22Rv1 (cell line): Measurements from ENCODE around the gene PCDH9.

Experiments used
- H3K27ac ChIP-seq: fragments of 450-650 bp; 2 replicates; pipeline ENCODE4 v1.5.1; 2017
- ZFX ChIP-seq: fragments of 450-650 bp; IDR thresholded peaks from 2 replicates; pipeline ENCODE4 v1.6.1; 2017; ENCODE audit warnings: antibody characterized with exemption, borderline replicate concordance
- TF ChIP-seq, protein P1 (sequence below): fragments of 450-650 bp; IDR thresholded peaks from 2 replicates; pipeline ENCODE4 v1.5.1; 2017; ENCODE audit warnings: mild to moderate bottlenecking

Gene PCDH9

DNA sequence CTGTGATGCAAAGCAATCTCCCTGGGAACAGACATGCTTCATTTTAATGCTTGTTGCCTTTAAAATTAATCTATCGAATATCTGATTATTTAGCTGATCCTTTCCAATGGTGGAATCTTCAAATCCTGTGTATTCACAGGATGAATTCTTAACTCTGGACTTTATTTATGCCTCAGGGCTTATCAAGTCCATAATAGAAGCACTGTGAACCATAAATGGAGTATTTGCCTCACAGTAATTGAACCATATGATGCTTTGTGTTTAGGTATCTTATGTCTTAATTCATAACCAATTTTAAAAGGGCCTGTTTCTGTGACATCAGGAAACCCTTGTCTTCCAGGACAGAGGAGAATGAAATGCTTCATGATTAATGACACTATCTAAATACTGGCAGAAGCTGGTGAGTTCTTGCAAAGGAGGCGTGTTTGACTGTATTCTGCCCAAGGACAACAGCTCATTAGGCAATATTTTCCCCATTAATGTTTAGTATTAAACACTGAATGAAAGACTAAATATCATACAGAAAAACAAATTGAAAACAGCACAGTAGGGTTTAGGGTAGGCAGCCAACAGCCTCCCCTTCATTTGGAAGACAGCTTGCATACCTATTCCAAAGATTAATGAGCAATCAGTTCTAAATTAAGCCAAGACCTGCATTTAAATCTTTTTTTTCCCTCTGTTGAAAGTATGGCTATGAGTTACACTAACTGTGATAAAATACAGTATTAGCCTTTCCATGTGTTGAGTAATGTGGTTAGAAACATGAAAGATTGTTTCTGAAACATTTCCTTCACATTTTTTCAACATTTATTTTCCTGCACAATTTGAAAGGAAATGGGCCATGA, 709.4 kb downstream of the PCDH9 start:
- H3K27ac ChIP-seq, result no peak overlapping the region
- TF ChIP-seq, protein P1, sequence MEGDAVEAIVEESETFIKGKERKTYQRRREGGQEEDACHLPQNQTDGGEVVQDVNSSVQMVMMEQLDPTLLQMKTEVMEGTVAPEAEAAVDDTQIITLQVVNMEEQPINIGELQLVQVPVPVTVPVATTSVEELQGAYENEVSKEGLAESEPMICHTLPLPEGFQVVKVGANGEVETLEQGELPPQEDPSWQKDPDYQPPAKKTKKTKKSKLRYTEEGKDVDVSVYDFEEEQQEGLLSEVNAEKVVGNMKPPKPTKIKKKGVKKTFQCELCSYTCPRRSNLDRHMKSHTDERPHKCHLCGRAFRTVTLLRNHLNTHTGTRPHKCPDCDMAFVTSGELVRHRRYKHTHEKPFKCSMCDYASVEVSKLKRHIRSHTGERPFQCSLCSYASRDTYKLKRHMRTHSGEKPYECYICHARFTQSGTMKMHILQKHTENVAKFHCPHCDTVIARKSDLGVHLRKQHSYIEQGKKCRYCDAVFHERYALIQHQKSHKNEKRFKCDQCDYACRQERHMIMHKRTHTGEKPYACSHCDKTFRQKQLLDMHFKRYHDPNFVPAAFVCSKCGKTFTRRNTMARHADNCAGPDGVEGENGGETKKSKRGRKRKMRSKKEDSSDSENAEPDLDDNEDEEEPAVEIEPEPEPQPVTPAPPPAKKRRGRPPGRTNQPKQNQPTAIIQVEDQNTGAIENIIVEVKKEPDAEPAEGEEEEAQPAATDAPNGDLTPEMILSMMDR, result no peak
- TF ChIP-seq ZFX, result no peak

DNA sequence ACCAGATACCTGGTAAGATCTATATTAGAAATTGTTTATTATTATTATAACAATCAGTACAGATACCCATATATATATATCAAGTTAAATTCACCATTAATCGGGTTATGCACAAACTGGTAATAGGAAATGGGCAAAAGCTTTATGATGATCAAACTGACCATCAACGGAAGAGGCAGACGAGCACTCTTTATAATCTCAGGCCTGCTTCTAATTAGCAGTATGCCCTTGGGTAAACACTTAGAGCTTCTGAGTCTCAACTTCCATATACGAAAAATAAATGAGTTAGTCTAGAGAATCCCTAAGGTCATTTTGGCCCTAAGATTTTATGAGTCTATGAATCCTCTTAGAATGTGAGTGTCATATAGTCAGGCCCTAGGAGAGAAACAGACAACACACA, 710.9 kb downstream of the PCDH9 start:
- H3K27ac ChIP-seq, result no peak overlapping the region
- TF ChIP-seq, protein P1, result no peak
- no peak for TF ChIP-seq ZFX

DNA sequence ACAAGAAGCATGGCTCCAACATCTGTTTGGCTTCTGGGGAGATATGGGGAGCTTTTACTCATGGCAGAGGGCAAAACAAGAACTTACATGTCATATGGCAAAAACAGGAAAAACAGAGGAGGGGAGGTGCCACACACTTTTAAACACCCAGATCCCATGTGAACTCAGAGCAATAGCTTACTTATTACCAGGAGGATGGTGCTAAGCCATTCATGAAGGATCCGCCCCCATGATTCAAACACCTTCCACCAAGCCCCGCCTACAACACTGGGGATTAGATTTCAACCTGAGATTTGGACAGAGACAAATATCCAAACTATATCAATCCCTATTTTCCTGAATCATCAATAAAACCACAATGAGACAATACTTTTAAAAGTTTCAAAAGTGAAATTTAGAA, 712.1 kb downstream of the PCDH9 start:
- no peak overlapping the region for H3K27ac ChIP-seq
- TF ChIP-seq, protein P1, result no peak
- no peak for TF ChIP-seq ZFX

DNA sequence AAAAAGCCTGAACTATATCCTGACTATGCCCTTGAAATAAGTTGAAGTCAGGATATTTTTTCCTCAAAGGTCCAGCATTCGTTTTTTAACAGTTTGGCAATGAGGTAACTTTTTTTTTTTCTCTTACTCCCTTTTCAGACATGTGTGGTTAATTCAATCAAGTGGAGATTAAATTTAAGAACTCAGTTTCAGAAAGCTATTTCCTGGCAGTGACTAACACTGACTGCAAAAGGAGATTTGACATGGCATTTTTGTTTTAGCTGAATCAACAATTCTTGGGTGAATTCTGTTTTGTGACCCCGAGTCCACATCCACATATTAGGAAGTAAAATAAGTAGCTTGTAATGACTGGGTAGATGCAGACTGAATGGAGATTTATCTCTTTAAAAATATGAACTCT, 716.4 kb downstream of the PCDH9 start:
- no peak for TF ChIP-seq ZFX
- H3K27ac ChIP-seq, result no peak overlapping the region

DNA sequence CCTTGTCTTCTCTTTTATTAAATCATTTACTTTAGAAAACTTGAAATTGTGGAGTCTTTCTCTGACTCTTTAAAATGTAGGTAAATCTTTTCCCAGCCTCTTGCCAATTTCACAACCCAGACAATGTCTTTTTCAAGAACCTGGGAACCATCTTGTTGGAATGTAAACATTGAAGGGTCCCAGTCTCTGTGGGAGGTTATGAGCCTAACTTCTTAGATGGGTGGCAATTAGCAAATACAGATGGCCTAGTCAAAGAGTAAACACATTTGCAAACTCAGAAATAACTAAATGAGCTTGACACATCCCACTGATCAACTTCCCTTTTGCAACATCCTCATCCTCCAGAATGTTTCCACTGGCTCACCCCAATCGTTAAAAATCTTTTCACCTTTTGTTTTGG, 721.0 kb downstream of the PCDH9 start:
- H3K27ac ChIP-seq, result no peak overlapping the region
- TF ChIP-seq, protein P1, result no peak
- no peak for TF ChIP-seq ZFX

DNA sequence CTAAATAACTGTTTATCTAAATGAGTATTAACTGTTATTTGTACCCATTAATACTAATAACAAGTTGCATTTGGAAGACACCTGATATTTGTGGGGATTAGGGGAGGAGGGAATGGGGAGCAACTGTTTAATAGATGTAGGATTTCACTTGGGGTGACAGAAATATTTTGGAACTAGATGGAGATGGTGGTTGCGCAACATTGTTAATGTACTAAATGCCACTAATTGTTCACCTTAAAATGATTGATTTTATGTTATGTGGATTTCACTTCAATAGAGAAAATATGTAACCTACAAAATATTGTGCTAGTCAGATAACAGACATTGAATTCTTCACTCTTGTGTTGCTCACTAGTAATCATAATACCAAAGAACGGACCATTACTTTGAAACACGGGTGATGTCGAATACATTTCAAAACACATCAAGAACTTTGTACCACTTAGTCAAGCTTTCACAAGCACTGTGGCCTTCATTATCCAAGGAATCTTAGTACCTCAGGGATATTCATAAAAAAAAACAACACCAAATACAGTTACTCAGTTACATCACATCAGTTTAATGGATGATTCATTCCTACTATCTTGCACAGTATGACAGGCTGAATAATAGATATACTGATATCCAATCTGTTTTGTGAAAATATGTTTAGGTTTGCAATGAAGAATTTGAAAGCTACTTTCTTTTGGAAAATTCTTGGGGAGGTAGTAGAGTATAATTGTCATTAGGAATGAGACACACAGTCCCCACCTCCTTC, 721.8 kb downstream of the PCDH9 start:
- H3K27ac ChIP-seq, result no peak overlapping the region
- no peak for TF ChIP-seq ZFX
- TF ChIP-seq, protein P1, result no peak

DNA sequence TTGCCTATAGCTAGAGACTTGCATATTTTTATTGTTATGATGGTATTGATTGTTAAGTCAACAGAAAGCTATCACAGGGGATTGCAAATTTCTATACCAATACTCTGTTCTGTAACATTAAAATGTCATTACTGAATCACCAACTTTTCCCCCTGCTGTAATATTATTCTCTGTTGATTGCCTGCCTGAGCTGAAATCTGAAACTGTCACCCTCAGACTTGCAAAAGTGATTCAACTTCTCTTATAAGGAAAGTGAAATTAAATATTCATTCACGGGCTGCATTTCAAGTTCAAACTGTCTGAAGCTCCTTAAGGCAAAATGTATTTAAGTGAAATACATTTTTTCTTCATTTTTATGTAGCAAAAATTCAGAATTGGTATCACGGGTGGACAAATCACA, 723.2 kb downstream of the PCDH9 start:
- TF ChIP-seq ZFX, result no peak
- TF ChIP-seq, protein P1, result no peak
- H3K27ac ChIP-seq, result no peak overlapping the region
